Central memory CD4-positive, alpha-beta T cell (primary cell): ENCODE data around the gene C1QTNF3.
A peak's percentile ranks its signal among the peaks of the same experiment; 100 is the strongest.
"Not testable (repeated sequence)": the region's sequence is repeated elsewhere in the genome, so short reads cannot be mapped to it uniquely, and the experiment has no call there.

Experiments
- DNase-seq: peaks from one replicate; pipeline ENCODE4 v3.0.0; 2022

Gene C1QTNF3

GRCh38 chr5:34017254-34017653 is 25.8 kb downstream of the C1QTNF3 start:
- no peak for DNase-seq

- no peak for DNase-seq
Observed at GRCh38 chr5:34016750-34017149, 26.3 kb downstream of the C1QTNF3 start.

DNA sequence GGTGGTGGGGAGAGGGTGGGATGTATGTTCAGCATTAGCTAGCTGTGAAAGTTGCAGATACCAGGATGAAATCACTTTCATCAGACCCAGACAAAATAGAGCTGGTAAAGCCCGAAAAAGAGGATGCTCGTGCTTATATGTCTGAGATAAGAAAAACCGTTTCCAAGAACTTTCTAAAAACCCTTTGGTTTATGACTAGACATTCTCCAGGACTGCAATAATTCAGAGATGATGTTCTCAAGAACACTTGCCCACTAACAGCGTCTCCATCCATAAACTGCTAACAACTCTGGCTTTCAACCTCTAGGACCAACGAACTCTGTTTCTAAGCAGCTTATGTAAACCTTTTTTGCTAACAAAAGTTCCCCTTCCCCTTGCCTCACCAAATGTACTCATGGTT is 26.8 kb downstream of the C1QTNF3 start:
- DNase-seq, result no peak

DNA sequence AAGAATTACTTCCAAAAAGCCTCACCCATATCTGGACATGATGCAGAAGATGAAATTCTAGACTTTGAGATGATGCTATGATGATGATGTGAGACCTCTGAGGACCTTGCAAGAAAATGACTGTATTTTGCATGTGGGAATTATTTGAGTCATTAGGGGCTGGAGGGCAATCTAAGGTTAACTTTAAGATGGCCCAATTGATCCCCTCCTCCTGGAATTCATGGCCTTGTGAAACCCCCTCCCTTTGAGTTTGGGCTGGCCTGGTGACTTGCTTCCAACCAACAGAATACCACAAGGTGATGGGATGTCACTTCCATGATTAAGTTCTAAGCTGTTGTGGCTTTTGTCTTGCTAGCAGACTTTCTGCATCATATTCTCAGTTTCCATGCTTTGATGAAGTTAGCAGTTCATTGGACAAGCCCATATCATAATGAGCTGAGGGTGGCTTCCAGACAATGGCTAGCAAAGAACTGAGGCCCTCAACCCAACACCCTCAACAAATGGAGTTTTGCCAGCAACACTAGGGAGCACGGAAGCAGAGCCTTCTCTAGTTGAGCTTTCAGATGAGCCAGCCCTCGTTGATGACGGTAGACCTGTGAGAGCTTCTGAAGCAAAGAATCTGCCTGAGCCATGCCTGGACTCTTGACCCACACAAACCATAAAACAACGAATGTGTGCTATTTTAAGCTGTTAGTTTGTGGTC is 27.7 kb downstream of the C1QTNF3 start:
- DNase-seq, result no peak

DNA sequence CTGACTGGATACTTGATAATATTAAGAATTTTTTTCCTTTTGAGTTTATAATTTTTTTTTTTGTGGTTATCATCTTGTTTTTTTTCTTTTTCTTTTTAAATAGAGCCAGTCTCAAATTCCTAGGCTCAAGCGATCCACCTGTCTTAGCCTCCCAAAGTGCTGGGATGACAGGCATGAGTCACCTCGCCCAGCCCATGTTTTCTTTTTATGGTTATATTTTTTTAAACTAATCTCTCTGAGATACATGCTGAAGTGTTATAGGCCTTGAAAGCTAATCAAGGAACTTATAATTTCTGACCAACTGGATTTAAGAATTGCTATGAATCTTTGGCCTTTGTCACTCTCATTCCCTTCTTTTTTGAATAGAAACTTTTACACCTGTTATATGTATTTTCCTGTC is 28.4 kb downstream of the C1QTNF3 start:
- no peak for DNase-seq

DNA sequence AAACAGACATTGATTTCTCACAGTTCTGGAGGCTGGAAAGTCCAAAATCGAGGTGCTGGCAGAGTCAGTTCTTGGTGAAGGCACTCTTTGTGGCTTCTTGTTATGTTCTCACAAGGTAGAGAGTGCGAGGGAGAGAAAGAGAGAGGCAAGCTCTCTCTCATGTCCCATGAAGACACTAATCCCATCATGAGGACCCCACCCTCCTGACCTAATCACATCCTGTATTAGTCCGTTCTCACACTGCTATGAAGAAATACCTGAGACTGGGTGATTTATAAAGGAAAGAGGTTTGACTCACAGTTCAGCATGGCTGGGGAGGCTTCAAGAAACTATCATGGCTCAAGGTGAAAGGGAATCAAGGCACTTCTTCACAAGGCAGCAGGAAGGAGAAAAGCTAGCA is 29.5 kb downstream of the C1QTNF3 start:
- DNase-seq, result no peak

- DNase-seq, result no peak
Observed at GRCh38 chr5:34012791-34013190, 30.2 kb downstream of the C1QTNF3 start.

GRCh38 chr5:34011536-34011935 is 31.5 kb downstream of the C1QTNF3 start:
- DNase-seq, result no peak

GRCh38 chr5:34010146-34010545 is 32.9 kb downstream of the C1QTNF3 start:
- DNase-seq, result not testable (repeated sequence)

DNA sequence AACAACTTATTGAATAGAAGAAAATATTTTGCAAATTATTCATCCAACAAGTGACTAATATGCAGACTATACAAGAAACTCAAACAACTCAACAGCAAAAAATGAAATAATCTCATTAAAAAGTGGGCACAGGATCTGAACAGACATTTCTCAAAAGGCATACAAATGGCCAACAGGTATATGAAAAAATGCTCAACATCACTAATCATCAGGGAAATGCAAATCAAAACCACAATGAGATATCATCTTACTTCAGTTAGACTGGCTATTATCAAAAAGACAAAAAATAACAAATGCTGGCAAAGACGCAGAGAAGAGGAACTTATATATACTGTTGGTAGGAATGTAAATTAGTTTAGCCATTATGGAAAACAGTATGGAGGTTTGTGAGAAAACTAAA is 33.4 kb downstream of the C1QTNF3 start:
- DNase-seq, result no peak

DNA sequence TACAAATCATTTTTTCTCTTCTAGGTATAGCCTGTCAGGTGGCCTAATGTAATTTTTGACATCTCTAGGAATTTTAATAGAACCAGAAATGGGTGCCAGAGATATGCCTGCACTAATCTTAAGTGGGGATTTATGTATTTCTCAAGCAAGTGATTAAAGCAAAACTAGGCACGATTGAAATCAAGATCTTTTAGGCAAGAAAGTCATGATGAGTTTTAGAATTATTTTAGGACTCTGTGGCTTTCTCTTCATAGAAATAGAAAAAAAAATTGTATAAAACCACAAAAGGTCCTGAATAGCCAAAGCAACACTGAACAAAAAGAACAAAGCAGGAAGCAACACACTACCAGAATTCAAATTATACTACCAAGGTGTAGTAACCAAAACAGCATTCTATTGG is 34.2 kb downstream of the C1QTNF3 start:
- DNase-seq, result no peak

- peak; percentile 77 for DNase-seq
Observed at GRCh38 chr5:34007621-34008600, 35.1 kb downstream of the C1QTNF3 start, which contains the start of gene AMACR. AMACR (minus strand) TSS chr5:34008050; CDS start chr5:34008019, 31 bp downstream.

DNA sequence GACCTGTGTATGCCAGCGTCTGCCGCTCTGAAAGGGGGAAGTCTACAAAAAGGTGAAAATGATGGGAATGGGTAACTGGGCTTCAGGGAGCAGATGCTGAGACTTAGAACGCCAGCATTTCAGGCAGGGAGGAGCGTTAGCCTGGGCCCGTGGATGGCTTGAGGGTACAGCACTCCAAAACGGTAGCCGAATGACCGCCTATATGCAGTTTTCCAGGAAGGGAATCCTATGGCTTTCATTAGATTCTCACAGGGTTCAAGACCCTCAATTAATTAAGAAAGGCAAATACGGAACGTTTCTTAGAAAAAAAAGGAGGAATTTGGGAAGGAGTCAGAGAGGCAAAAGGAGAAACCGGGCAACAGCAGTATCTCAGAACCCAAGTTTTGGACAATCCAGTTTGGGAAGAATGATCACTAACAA is 35.8 kb downstream of the C1QTNF3 start:
- DNase-seq, result no peak

GRCh38 chr5:34005681-34006080 is 37.3 kb downstream of the C1QTNF3 start:
- DNase-seq, result no peak

DNA sequence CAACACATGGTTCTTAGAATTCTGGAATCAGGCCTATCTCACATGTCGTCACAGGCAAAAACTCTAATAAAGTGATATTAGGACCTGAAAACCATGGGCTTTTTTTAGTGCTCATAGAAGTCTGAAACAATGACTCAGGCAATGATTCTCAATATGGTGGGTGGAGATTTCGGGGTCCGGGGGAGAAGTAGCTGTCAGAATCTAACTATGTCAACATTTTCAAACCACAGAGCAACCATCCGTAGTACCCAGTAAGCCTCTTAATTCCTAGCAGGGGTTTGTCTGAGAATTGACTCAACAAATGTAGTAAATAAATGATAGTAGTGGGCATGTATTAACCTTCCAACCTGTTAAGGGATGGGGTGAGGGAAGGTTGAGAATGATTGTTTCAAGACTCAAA is 37.8 kb downstream of the C1QTNF3 start:
- no peak for DNase-seq

DNA sequence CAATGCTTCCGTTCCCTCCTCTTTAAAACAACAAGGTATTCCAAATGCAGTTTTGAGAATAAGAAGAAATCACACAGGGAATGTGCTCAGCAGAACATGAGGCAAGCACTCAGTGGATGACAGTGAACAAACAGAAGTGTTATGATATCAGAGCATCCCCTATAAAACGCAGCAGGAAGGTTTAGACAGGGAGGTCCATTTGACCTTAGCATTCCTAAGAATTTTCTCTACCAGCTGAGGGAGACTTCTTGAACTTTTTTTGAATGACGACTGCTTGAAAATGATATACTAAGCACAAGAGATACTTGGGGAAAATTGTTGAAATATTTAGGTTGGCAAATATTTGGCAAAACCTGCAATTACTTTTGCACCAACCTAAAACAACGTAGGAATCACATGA is 39.1 kb downstream of the C1QTNF3 start:
- DNase-seq, result no peak

DNA sequence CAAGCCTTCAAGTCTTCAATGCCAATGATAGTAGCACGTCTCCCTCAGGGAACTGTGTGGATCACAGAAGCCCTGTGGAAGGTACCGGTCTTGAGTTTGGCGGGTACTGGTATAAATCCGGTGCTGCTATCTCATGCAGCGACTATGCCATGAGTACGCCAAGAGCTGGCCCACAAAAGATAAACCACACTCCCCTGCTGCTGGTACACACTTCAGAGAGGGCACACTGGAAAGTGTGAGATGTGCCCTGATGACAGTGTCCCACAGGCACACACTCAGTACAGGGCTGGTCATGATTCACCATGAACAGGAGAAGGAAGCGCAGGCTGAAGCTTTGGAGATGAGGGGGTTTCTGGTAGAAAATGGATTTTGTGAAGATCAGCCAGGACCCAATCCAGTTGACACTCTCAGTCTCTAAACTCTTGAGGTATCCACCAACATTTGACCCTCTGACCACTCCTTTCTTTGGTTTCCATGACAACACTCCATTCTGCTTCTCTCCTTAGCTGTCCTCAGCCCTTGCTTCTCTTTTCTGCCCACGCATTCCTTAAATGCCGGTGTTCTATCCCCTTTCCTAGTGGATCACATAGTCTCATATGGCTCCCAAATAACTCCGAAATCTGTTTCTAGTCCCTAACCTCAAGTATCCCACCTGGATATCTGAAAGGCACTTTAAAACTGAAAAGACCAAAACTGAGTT is 40.2 kb downstream of the C1QTNF3 start:
- DNase-seq, result no peak

DNA sequence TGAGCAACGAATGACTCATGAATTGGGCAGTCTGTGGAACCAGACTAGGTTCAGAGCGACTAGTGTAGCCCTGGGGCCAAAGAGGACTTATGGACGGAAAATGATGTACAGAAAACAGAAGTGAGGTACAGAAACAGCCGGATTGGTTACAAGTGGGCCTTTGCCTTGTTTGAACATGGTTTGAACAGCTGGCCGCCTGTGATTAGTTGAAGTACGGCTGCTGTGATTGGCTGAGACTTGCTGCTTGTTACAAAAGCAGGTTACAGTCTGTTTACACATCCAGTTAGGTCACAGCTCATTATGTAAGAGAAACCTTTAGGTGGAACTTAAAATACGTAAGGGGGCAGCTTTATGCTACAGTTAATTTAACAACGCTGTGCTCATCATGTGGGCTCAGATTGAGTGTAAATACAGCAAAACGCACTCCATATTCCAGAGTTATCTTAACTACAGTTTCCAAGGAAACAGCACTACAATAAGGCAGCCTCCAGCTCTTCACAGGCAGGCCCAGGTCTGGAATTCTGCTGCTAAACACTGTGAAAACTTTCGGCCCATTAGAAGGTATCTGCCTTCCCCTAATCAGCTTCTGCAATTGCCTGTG is 41.7 kb downstream of the C1QTNF3 start:
- DNase-seq, result no peak

DNA sequence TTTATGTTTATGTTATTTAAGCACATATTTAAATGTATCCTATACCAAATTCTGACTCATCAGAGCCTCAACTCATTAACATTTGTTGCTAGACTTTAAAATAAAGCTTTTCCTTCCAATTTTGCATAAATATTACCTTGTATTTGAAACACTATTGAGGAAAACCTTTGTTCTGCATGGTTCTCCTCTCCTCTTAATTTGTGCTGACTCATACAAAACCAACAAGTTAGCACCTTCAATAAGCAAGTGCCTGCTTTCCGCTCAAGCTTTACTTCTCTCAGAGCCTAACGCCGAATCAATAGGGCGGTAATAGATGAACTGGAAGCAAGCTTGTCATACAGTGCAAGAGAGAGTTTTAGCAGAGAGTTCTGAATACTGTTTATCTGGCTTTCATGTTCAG is 43.0 kb downstream of the C1QTNF3 start:
- DNase-seq, result no peak

DNA sequence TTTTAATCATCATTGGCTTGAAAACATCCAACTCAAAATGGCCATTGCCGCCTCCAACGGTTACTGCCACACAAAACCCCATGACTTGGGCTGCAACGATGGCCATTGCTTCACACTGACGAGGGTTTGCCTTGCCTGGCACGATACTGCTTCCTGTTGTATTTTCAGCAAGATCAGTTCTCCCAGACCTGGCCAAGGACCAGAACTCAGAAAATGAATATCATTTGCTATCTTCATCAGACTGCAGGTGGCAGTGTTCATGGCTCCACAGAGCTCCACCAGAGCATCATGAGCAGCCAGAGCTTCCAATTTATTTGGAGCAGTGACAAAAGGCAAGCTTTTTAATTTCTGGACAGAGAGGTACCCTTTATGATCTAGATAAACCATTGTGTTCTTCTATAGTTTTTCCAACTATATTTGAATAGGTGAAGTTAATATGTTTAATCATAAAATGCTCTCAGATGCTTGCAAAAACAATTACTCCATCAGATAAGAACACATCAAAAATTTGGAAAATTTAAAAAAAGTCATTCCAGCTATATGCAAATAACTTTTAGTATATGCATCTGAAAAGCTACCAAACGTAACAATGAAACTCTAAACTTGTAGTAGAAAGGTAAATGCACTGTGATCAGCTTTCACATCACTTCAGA is 45.6 kb downstream of the C1QTNF3 start:
- no peak for DNase-seq

DNA sequence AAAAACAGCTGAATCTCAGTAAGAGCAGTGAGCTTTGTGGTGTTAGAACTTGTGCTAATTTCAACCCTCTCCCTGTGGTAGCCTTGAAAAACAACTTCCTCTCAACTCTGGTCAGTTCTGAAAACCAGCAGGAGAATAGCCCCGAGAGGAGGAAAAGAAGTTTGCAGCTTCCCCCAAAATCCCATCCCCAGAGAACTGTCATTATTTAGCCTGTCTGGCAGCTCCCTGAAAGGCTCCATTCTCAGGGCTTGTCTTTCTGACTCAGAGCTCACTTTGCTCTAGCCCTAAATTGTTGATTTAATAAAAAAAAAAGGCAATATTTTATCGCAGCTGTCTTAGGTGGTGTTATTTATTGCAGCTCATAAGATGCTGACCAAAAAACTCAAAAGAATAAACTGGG is 47.1 kb downstream of the C1QTNF3 start:
- no peak for DNase-seq

DNA sequence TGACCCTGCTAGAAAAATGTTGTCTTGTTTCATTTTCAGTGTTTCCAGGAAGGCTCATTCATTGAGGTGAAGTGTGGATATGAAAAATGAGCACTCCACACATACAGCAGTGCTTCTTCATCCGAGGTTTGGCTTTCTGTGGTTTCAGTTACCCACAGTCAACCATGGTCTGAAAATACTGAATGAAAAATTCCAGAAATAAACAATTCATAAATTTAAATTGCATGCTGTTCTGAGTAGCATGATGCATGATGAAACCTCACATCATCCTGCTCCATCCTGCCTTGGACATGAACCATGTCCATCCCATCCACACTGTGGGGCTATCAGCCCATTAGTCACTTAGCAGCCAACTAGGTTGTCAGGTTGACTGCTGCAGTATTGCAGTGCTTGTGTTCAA is 48.2 kb downstream of the C1QTNF3 start:
- DNase-seq, result no peak
